ENCODE measurements around the gene ABCD3. TPM values are rescaled to one million over a fixed set of nuclear protein-coding genes. Genes with fewer than 3 reads are reported as not detected.
"Not testable (repeated sequence)": the region's sequence is repeated elsewhere in the genome, so short reads cannot be mapped to it uniquely, and the experiment has no call there.

ABCD3 gene
- 10 to 100 TPM; 31.3 to 46.6 (median 41.8) TPM for total RNA-seq

DNA sequence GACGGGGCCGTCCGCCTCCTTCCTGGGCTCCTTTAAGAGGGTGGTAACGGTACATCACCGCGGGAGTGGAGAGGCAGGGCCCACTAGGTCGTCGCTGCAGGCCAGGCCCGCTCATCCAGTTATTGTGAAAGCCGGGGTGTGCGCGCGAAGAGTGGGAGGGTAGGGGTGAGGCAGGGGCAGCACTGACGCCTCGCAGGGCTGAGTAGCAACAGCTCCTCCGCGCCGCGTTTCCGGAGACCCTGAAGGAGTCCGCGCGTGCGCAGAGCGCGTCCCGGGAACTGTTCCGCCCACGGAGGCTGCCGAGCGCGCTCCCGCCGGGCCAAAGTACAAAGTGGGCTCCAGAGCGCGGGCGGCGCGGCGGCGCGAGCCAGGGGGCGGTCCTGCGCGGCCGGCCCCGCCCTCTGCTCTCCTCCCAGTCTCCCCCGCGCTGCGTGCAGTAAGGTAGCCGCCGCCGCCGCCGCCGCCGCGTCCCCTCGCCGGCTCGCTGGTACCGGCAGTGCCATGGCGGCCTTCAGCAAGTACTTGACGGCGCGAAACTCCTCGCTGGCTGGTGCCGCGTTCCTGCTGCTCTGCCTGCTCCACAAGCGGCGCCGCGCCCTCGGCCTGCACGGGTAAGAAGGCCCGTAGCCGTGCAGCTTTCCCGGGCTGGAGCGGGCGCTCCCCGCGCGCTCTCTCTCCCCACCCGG lies at the start of gene ABCD3:
TSS of gene ABCD3 (plus strand) at position 412 of the 686 bp plus-strand sequence. CDS start at position 502, 90 bp downstream.
- DNase-seq (ENCODE audit: low spot score in 2 of 2) = peak; percentile 96 to 99
- peak within 1 kb of the TSS; percentile 75 for H3K4me3 ChIP-seq (ENCODE audit: low read depth, poor library complexity, severe bottlenecking)
- intact Hi-C loops (cut with DNase I; ENCODE audit: low total_unique reads) = no loop called here
- TF ChIP-seq POLR2A (IDR thresholded peaks at IDR 0.05) (peak in 1 of 2 donors; percentile 39), CTCF (IDR thresholded peaks at IDR 0.05) (no peak)
- 0 to 1% methylated on average over 12 to 42 of the region's 84 CpGs for WGBS, 2 donors

DNA sequence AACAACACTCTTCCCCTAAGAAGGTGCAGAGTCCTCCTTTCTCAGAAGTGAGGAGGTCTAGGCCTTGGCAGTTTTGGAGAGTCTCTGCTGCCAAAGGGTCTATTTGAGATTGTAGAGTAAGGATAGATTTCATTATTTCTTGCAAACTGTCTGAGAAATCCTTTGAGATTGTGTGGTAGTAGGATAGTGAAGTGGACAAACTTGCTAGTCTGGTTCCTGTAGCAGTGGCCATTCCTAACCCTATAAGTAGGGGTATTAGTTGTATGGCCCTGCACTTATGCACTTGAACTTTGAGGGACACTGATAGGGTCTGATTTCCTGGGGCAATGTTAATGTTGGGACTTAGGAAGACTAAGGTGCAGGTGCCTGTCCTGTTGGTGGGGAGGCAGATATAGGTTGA lies 45.4 kb upstream of the ABCD3 start:
- H3K4me3 ChIP-seq (ENCODE audit: low read depth, poor library complexity, severe bottlenecking); intact Hi-C loops (cut with DNase I; ENCODE audit: low total_unique reads): not testable (repeated sequence)

DNA sequence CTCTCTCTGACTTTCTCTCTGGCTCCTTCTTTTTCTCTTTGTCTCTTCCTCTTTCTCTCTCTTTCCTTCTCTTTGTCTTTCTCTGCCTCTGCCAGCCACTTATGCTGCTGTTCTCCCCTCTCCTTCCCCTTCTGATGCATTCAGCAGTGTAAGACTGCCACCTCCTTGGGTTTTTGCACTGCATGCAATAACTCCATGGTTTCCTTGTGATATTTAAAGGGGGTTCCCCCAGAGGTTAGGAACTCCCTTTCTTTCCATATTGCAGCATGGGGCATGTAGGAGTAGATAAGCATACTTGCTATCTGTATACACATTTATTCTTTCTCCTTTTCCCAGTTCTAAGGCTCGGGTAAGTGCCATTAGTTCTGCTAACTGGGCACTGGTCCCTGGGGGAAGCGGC lies 44.9 kb upstream of the ABCD3 start:
- WGBS, 2 donors = 44 to 85% methylated on average over 2 of the region's 2 CpGs
- DNase-seq (ENCODE audit: low spot score in 2 of 2); intact Hi-C loops (cut with DNase I; ENCODE audit: low total_unique reads); H3K4me3 ChIP-seq (ENCODE audit: low read depth, poor library complexity, severe bottlenecking): not testable (repeated sequence)

More for the DNA sequence above, 45.4 kb upstream of the ABCD3 start:
- DNase-seq (ENCODE audit: low spot score in 2 of 2) = not testable (repeated sequence)

- intact Hi-C loops (cut with DNase I; ENCODE audit: low total_unique reads); H3K4me3 ChIP-seq (ENCODE audit: low read depth, poor library complexity, severe bottlenecking); DNase-seq (ENCODE audit: low spot score in 2 of 2): not testable (repeated sequence)
- 84 to 92% methylated on average over 7 of the region's 7 CpGs for WGBS, 2 donors
These were observed 42.5 kb upstream of the ABCD3 start for GRCh38 chr1:94375666-94376065.

DNA sequence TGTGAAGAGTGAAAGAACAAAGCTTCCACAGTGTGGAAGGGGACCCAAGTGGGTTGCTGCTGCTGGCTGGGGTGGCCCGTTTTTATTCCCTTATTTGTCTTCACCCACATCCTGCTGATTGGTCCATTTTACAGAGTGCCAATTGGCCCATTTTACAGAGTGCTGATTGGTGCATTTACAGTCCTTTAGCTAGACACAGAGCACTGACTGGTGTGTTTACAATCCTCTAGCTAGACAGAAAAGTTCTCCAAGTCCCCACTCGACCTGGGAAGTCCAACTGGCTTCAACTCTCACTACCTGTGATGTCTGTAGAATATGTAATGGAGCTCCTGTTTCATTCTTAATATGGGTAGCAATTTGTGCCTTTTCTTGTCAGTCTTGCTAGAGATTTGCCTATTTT lies 39.7 kb upstream of the ABCD3 start:
- WGBS, 2 donors = 63 to 71% methylated on average over 2 of the region's 2 CpGs
- H3K4me3 ChIP-seq (ENCODE audit: low read depth, poor library complexity, severe bottlenecking); DNase-seq (ENCODE audit: low spot score in 2 of 2); intact Hi-C loops (cut with DNase I; ENCODE audit: low total_unique reads): not testable (repeated sequence)

DNA sequence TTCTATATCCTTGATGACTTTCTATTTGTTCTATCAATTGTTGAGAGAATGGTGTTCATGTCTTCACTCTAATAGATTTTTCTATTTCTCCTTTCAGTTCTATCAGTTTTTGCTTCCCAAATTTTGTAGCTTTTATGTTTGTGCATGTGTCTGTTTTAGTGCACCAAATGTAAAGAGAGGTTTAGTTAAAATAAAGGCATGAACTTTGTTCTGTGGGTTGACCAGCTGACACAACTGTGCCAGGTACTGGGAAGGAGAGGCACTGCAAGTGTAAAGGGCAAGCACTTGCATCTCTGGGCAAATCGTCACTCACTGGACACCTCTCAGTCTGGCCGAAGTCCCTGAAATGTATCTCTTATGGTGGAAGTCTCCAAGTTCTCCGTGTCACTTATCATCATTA lies 38.6 kb upstream of the ABCD3 start:
- intact Hi-C loops (cut with DNase I; ENCODE audit: low total_unique reads) = no loop called here
- TF ChIP-seq POLR2A (IDR thresholded peaks at IDR 0.05) (no peak), CTCF (IDR thresholded peaks at IDR 0.05) (no peak)
- no peak overlapping the region for H3K4me3 ChIP-seq (ENCODE audit: low read depth, poor library complexity, severe bottlenecking)
- 91 to 92% methylated on average over 3 of the region's 3 CpGs for WGBS, 2 donors
- no peak for DNase-seq (ENCODE audit: low spot score in 2 of 2)

GRCh38 chr1:94382201-94382600 lies 36.0 kb upstream of the ABCD3 start:
- no peak overlapping the region for H3K4me3 ChIP-seq (ENCODE audit: low read depth, poor library complexity, severe bottlenecking)
- intact Hi-C loops (cut with DNase I; ENCODE audit: low total_unique reads) = no loop called here
- WGBS, 2 donors = 52 to 57% methylated on average over 3 of the region's 3 CpGs
- TF ChIP-seq CTCF (IDR thresholded peaks at IDR 0.05) (no peak), POLR2A (IDR thresholded peaks at IDR 0.05) (no peak)
- DNase-seq (ENCODE audit: low spot score in 2 of 2) = peak in 1 of 2 donors; percentile 52

DNA sequence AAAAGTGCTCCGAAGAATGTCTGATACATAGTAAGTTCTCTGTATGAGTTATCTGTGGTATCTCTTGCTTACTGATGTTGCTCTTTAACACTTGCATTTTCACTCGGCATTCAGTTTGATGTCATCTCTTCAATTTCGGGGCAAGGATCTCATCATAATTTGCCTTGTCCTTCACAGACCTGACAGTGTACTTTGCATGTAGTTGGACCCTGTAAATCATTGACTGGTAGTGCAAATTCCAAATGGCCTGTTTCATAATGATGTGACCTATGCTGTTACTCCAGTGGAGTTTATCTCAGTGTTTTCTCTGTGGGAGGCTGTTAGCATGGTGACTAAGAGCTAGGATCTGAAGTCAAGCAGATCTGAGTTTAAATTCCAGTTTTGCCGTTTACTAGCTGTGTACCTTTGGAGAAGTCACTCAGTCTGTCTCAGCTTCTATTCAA lies 34.2 kb upstream of the ABCD3 start:
- TF ChIP-seq POLR2A (IDR thresholded peaks at IDR 0.05) (no peak), CTCF (IDR thresholded peaks at IDR 0.05) (no peak)
- H3K4me3 ChIP-seq (ENCODE audit: low read depth, poor library complexity, severe bottlenecking) = no peak overlapping the region
- no peak for DNase-seq (ENCODE audit: low spot score in 2 of 2)
- WGBS, 2 donors = 76 to 87% methylated on average over 4 of the region's 4 CpGs
- intact Hi-C loops (cut with DNase I; ENCODE audit: low total_unique reads) = no loop called here

Measured in lower leg skin (tissue), 4 donors.